Pulmonary artery endothelial cell (primary cell): ENCODE data around the gene RNF13. TPM values are rescaled to one million over a fixed set of nuclear protein-coding genes. Genes with fewer than 3 reads are reported as not detected.
"Not testable (repeated sequence)": the region's sequence is repeated elsewhere in the genome, so short reads cannot be mapped to it uniquely, and the experiment has no call there.

ENCODE experiments used
- DNase-seq: peaks from one replicate; pipeline ENCODE4 v3.0.0-alpha.2; 2011; ENCODE audit warnings: low read depth, low spot score
- total RNA-seq: library from RNA; depleted of rRNA; stranded (reverse); fragments of >200 nt; gene quantifications from 2 replicates; pipeline ENCODE4 v1.2.3, GENCODE V29; 2014

RNF13 gene
- total RNA-seq, 1 donor from 2014 or later, result 40.4 TPM

DNA sequence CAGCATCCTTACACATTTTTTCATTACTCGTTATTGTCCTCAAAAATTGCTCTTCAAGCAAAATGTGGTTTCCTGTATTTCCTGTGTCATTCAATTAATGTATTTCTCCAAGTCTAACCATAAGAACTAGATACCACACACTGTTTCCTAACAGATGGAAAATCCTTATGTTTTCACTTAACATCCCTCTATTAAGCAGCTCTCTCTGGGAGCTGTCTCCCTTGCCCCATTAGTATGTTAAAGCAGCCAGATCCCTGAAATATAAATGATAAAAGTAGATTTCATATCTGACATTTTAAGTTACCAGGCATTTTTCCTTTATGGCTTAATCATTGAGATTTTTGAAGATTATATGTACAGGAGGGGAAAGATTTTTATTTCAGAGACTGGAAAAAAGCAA lies 141.8 kb downstream of the RNF13 start:
- no peak for DNase-seq

DNA sequence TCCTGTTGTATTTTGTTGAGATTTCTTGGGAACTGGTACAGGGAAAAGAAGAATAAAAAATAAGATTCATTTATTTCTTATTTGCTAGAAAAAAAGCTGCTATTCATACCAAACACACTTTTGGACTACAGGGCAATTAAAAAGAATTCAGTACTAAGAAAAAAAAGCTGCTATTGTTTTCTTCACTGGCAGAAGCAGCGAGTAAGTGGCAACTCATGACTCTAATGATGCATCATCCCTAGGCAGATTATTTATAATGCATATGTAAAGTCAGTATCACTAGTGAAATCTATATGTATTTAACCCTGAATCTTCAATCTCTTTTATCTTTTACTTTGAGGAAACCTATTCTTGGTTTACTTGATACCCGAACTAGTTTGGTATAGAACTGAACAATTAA lies 142.4 kb downstream of the RNF13 start:
- no peak for DNase-seq

DNA sequence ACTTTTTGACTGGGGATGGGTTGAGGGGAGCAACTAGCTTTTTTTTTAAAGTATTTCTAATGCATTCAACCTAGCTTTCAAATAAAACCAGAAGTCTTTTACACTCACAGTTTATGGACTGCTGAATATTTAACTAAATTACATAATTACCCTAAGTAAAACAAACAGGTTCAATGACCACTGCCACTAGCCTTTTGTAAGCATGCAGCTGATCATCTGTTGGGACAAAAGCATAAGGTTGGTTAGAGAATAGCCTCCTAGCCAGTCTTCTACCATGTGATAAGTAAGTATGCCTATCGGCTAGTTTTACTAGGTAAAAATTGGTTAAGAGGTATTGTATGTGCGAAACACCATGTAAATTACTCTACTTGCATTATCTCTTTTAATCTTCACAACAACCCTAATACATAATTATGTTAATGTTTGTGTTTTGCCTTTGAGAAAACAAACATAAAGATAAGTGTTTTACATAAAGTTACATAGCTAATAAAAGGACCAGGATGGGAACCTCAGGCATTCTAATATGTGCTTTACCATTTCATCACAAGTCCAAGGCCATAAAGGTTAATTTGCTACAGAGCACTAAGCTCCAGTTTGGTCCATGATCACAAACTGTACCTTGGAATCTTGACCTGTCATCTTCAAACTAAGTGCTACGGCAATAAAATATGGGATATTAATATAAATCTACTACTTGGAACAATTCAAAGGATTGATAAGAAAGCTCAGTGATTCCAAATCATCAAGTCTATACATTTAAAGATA lies 144.5 kb downstream of the RNF13 start:
- DNase-seq, result no peak

DNA sequence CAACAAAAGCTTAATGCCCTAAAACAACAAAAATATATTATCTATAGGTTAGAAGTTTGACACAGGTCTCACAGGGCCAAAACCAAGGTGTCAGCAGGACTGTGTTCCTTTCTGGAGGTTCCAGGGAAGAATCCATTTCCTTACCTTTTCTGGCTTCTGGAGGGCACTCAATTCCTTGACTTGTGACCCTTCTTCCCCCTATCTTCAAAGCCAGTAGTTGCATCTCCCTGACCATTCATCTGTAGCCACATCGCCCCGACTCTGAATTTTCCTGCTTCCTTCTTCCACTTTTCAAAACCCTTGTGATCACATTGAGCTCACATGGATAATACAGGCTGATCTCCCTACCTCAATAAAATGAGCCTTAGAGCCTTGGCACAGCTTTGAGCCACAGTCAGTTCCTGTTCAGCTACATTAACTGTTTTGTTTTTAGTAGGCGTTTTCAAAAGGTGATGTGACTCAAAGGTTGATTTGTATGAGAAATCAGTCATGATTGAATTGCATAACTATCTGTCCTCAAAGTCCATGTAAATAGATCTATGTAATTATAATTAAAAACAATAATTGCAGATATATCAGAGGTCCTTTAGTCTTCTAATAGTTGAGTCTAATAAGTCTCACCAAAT lies 145.3 kb downstream of the RNF13 start:
- no peak for DNase-seq

DNA sequence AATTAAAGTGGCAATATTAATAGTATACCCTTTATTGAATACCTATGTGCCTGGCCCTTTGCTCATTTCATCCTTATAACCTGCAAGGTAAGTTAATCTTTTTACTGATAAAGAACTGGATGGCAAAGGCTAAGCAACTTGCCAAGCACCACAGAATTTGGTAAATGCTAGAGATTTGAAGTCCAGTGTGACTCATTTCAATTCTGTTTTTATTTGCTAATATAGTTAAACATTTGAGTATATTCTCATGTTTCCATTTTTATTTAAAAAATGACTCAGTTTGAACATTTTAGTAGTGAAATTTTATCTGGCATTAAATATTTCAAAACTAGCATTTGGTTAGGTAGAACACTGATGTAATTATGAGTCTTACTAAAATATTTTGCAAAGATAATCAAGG lies 146.4 kb downstream of the RNF13 start:
- no peak for DNase-seq

DNA sequence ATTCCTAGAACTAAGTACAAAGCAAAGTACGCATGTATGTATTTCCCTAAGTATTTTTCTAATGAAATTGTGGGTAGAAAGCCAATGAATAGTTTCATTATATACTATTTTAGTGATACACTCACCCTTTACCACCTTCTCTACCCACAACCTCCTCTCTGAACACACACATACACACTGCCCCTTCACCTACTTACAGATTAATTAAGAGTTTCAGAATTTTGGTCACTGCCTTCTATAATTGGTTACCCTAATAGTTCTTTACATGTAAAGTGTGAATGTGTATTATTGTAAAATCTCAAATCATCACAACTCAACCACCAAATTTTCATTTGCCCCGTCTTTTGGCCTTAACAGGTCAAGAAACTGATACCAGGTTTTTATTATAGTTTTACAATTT lies 150.5 kb downstream of the RNF13 start:
- no peak for DNase-seq

DNA sequence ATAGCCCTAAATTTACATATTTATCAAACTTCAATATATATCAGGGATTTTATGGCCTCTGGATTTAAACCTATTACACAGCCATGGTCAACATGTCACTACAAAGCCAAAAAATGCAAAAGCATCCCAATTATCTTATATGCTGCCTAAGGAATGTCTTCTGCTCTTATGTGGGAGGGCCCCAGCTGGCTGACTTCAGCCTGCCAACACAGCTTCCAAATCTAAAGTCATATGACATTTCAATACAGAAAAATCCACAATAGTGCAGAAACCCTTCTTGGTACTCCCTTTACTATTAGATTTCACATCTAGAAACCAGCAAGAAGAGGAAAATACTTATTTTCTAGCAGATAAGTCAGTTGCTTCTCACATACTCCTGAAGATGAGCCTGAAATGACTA lies 151.3 kb downstream of the RNF13 start:
- no peak for DNase-seq

DNA sequence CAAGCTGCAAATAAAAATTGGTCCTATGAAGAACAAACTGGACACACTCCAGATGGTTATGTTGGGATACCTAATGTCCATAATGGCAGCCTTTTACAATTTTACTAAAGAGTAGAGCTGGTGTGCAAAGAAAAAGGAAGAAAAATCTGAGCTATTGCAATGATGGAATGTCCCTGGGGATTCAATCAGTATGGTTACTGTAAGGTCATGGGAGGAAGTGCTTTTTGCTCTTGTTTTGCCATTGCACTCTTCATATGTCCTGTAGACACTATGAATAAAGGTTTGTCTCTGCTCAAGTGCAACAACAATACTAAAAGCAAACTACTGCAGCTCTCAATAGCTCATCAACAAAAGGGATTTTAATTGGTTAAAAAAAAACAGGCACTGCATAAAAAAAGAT lies 152.3 kb downstream of the RNF13 start:
- DNase-seq, result no peak

DNA sequence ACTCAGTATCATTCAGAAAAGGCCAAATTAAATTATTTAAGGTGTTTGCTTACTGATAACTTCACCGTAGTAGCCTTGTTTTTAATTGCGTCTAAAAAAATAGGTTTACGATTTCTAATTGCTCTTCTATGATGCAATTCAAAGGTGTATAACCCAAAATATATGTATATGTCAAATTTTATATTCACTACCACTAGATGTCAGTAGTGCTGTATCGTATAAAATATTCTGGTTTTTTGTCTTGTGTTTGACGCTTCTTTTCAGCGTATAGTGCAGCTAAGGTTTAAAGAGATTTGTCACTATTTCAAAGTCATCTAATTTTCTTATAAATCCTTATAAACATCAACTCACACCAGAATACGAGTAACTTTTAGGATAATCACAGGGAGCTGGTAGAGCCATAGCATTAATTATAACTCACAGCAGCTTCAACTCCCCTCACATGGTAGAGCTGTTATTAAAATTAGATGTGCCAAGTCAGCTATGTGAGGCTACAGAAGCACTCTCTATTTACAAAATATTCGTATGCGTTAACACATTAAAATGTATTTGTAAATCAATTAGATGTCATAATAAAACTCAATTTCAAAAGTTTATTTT lies 154.2 kb downstream of the RNF13 start:
- DNase-seq, result no peak

DNA sequence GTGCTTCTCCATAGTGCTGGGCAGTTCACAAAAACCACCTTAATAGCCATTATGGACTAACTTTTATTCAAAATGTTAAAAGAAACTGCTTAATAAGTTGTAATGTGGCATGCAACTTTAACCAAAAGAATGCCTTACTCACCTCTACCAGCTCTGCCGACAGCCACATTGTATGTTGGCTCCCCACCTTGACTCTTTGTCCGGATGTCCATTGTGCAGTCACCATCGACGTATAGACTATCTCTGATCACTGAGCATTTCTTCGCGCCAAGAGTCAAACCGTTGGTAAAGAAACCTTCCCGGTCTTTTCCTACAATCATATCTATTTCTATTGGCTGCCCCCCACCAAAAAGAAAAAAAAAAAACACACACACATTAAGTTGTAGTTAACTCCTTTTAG lies 155.2 kb downstream of the RNF13 start:
- no peak for DNase-seq

DNA sequence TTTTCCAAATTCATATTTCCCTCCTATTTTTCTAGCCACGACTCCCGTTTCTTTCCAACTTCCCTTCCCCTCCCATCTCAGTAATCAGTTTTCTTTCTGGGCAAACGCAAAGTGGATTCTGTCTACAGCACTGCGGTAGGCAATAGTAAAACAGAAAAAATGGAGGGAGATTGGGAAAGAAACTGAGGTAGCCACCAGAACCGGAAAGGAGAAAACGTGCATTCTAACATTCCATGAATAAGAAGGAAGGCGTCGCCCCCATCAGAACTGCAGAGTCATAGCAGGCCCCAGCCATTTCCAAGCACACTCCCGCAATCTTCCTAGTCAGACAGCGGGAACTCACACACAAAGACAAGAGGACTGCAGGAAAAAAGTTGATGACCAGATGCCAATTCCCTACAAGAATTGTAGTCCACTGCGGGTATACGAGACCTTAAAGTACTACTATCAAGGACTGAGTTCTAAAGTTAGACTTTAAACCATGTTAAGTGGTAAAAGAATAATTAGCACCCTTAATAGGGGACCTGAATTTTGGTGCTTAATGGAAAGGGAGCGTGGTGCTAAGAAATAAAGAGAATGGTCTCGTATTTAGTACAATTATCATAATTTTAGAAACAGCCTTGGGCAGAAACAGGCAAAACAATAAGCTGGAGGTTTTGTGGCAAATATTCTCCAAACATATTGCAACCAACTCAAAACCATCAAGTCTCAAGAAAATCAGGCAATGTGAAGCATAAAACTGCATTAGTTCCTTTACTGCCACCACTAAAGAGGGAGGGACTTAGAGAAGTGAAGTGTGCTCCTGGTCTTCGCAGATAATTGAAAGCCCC lies 156.3 kb downstream of the RNF13 start:
- no peak for DNase-seq

DNA sequence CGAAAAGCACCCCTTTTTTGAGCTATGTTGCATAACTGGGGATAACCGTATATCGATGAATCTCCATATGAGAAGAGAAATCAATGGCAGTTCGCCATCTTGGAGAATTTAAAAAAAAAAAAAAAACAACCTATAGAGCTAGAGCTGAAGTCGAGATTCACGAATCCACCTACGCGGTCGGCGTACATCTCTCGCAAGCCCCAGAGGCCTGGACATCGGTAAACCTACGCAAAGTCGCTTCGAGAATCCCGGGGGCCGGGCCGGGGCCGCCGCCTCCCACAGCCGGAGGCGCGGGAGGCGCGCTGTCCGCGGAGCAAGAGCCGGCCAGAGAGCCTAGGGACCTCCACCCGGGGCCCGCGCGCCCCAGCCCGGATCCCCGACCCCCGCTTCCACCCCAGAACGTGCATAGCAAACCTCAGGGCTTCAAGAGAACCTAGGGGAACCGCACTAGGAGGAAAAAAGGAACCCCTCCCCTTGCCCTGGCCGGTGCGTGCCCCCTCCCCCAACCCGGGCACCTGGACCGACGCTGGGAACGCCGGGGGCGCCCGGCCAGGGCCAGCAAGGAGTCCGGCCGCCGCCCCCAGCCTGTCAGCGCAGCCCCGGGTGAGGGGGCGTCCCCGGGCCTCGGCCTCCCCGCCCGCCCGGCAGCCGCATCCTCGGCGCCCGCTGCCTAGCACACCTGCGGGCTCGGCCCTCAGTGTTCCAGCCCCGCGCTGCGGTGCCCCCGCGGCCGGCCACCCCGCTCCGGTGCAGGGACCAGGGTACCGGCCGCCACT lies 157.1 kb downstream of the RNF13 start:
- no peak for DNase-seq

DNA sequence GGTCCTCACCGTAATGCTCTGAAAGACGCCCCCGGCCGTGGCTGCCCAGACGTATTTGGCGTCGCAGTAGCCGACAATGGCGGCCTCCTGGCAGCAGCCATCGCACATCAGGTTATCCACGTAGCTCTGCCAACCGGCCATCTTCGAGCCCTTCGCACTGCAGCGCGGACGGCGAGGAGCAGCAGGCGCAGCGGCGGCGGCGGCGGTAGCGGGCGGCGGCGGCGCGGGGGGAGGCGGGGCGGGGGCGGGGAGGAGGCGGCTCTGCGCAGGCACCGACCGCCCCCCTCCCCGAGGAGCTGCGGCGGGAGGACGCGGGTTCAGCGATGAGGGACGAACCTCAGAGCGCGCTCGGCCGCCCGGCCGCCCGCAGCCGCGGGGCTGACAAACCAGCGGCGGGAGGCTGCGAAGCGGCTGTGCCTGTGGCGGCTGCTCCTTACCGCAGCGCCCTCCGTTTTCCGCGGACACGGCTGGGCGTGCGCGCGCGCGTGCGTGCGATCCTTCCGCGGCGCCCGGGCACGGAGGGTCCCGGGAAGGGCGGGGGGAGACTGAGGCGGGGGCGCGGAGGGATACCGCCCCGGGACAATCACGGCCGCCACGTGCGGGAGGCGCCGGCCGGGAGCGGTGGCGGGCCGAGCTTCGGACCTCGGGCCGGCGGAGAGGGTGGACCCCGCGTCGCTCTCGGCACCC lies 157.8 kb downstream of the RNF13 start, which contains the start of gene PFN2:
PFN2 (minus strand) TSS at position 180 of the 687 bp plus-strand sequence; CDS start at position 141, 39 bp downstream.
- no peak for DNase-seq

DNA sequence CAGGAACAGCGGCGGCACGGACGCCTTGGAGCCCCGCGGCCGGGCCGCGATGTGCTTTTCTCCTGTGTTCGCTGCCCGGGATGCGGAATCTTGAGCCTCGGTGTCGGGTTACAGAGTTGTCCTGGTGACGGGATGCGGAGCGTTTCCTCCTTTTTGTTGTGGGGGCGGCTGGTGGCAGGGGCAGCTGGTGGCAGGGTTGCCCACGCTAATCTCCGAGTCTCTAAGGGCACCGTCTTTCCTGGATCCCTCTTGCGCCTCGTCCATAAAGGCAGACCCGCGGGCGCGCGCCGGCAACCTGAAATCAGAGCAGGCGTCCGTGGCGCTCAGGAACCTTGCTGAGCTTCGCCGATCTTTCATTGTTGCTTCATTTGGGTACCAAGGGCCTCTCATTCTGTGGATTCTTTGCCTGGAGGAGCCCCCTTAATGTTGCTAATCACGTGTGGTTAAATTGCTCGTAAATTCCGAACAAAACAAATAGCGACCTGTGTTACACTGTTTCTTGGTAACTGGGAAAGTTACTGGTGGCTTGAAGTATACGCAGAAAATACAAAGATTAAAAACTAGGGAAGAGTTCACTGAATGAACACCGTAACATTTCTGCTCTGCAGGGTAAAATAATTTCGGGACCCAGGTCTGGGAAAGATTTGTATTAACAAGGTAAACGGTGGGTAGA lies 158.5 kb downstream of the RNF13 start:
- DNase-seq, result no peak

DNA sequence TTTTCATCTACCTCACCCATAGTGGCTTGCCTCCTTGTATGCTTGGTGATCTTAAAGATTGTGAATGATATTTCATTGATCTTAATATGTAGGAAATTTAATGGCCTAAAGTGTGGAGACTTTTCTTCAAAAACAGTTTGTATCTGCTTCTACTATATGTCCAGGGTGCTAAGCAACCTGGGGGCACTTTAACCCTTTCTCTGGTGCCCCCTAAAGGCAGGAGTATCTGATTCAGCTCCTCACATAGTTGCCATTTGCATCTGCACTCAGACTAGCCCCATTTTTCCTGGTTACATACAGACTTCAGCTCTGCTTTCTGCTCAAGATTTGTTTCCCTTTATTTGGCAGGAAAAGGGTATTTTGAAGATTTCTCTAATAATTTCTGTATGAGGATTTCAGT lies 162.9 kb downstream of the RNF13 start:
- no peak for DNase-seq

DNA sequence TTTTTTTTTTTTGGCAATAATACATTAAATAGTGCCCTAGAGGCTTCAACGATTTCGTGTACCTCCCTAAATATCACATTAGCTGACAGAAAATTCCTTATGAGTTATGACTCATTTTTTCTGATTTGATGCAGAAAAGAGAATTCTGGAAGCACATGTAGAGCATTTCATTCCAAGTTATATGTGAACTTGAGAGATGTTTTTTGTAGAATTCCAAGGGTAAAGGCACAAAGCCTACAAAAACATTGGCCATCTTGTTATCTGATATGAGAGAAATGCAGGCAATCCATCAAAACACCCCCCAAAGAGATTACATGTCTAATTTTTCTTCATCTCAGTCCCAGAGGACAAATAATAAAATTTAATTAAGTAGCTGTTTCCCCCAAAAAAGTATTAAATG lies 164.4 kb downstream of the RNF13 start:
- DNase-seq, result no peak

DNA sequence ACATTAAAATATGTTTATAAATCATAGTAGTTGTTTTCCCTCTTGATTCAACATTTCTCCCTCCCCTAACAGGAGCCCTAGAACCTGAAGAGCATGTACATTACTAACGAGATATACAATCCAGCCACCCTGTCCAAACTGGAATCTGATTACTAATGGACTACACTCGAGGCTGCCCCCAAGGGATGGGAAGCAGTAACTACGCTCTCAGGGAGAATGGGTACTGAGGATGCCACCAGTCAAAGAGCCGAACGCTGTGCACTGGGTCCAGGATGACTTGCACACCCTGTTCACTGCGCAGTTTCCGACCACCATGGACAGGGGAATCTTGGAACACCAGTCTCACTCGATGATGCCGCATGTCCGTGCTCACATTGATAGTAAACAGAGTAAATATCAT lies 169.0 kb downstream of the RNF13 start:
- DNase-seq, result not testable (repeated sequence)

DNA sequence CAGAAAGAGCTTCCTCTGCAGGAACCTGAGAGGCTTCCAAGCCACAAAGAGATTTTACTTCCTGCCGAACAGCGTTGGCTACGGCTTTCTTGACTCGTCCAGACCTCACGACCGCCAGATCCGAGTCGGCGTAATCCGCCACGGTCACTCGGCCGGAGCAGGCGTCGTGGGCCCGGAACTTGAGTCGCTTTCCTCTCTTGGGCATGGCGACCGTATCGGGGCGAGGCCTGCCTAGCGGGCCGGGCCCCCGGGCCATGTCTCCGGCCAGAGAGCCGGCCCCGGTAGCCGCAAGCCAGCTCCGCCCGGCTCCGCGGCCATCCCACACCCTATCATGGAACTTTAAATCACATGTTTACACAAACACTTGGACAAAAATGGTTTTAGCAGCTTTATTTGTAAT lies 170.0 kb downstream of the RNF13 start:
- DNase-seq, result not testable (repeated sequence)

DNA sequence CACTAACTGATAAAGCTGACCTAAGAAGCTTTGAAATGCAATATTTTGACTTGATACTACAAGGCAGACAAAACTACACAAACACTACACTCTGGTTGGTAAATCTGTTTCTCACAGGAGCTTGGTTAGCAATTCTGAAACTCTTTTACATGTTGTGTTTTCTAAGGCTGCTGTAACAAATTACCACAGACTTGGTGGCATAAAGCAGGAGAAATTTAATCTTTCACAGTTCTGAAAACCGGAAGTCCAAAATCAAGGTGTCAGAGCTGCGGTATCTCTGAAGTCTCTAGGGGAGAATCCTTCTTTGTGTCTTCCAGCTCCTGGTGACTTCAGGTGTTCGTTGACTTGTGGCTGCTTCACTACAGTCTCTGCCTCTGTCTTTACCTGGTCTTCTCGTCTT lies 170.6 kb downstream of the RNF13 start:
- no peak for DNase-seq

DNA sequence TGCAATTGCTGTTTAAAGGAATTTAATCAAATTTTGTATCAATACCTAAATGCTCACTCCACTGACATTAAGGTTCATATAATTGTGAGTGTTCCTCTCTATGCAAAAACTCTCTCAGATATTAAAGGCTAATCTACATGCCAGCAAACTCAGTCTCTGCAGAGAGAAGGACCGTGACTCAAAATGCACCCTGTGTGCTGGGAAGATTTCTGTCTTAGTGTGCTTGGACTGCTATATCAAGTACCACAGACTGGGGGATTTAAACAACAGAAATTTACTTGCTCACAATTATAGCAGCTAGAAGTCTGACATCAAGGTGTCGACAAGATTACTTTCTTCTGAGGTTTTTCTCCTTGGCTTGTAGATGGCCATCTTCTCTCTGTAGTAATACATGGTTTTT lies 176.3 kb downstream of the RNF13 start:
- DNase-seq, result no peak
